ENCODE data around the gene COL10A1. TPM values are rescaled to one million over a fixed set of nuclear protein-coding genes. Genes with fewer than 3 reads are reported as not detected.

COL10A1 gene
- total and polyA plus RNA-seq, 2 of the 4 experiments (the other 2 are of a cell fraction), result 0.05 TPM; not detected in 1

DNA sequence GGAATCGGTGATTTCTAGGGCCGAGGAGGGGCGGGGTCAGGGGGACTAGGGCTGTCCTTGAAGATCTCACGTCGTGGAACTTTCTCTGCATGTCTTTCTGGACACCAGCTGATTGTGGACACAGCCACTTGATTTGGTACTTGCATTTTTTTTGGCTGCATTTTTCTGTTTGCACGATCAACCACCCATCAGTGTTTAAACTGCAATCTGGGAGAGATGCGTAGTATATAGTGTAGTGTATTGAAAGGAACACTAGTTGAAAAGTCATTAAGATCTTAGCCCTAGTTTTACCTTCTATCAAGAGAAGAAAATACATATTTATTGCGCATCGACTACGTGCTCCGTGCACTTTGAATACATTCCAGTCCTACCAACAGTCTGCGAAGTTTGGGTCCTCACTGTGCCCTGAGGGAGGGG is 24.6 kb downstream of the COL10A1 start:
- Histone ChIP-seq H3K9me3 (ENCODE audit: control insufficient read depth, insufficient read depth, low read length) (no peaks in the 10 kb centered on the region; the same call in 1 of the 2 replicates), H4K91ac (ENCODE audit: insufficient read depth, low read depth, low read length) (no peak overlapping the region), H3K4ac (ENCODE audit: low read depth, low read length) (peak overlapping the region; percentile 31; the same call in 1 of the 2 replicates), H4K20me1 (ENCODE audit: insufficient read depth, low read length) (no peaks in the 10 kb centered on the region), H2AK5ac (ENCODE audit: low read depth, low read length) (peak overlapping the region; percentile 77; the same call in 1 of the 2 replicates), H2BK20ac (ENCODE audit: low read depth, low read length) (no peak overlapping the region), H3K4me2 (ENCODE audit: low read depth, low read length) (peak overlapping the region; percentile 96), H2BK120ac (ENCODE audit: low read depth, low read length) (no peak overlapping the region), H3K79me1 (ENCODE audit: low read depth in 1 of 2, low read length in 2 of 2) (peaks cover 20 to 22% of the 10 kb centered on the region in 2 experiments; a peak in 3 of 4 replicates), H2BK5ac (ENCODE audit: low read depth, low read length, poor library complexity, severe bottlenecking) (peak overlapping the region; percentile 19), H2BK15ac (ENCODE audit: low read depth, low read length) (no peak overlapping the region; the same call in 2 of the 3 replicates), H3K9me1 (ENCODE audit: insufficient read depth, low read length) (no peaks in the 10 kb centered on the region), H3K27ac (ENCODE audit: insufficient read depth, low read length) (peak overlapping the region; percentile 73; the same call in 1 of the 2 replicates), H4K5ac (ENCODE audit: low read depth, low read length) (no peak overlapping the region), H2AFZ (replicated peaks; ENCODE audit: low read length, poor library complexity) (peak overlapping the region; percentile 100), H3K18ac (ENCODE audit: low read depth, low read length) (no peak overlapping the region; the same call in 1 of the 2 replicates), H3K36me3 (ENCODE audit: control insufficient read depth, insufficient read depth, low read length) (no peaks in the 10 kb centered on the region), H3K27me3 (ENCODE audit: control insufficient read depth, insufficient read depth, low read length) (no peaks in the 10 kb centered on the region), H3K9ac (ENCODE audit: low read depth, low read length) (peak overlapping the region; percentile 81), H3K4me3 (ENCODE audit: insufficient read depth, low read depth, low read length) (peak overlapping the region; percentile 89), H3K14ac (replicated peaks; ENCODE audit: low read depth, low read length) (peak overlapping the region; percentile 71), H4K8ac (ENCODE audit: low read depth in 2 of 2, low read length in 2 of 2) (peak overlapping the region in 1 of 2 experiments; percentile 55; a peak in 2 of 4 replicates), H3K23ac (ENCODE audit: low read depth, low read length) (peak overlapping the region; percentile 47), H3K56ac (ENCODE audit: extremely low read depth, insufficient read depth, low read length) (no peak overlapping the region), H2AK9ac (replicated peaks; ENCODE audit: low read depth, low read length, poor library complexity) (no peak overlapping the region), H3K4me1 (ENCODE audit: control insufficient read depth, insufficient read depth, low read length) (peaks cover 15% of the 10 kb centered on the region)
- CTCF ChIA-PET, result interaction anchor here (0.6 to 1.5 kb wide), 4 partner anchors 9 to 92 kb away, joined by 3 to 11 read pairs (median 6); no protein-coding TSS in a partner anchor
- in situ Hi-C loops (cut with MboI; ENCODE audit: low sequenced_read_pairs), result no loop called here
- intact Hi-C loops (cut with micrococcal nuclease), result no loop called here
- no TSS peak for BruUV-seq (replicated peaks)
- dilution Hi-C loops (cut with HindIII; ENCODE audit: low sequenced_read_pairs, unreplicated experiment), result no loop called here
- TF ChIP-seq POLR2A (IDR thresholded peaks at IDR 0.05; ENCODE audit: low read depth, low read length), result no peak
- TF ChIP-seq, protein P1, sequence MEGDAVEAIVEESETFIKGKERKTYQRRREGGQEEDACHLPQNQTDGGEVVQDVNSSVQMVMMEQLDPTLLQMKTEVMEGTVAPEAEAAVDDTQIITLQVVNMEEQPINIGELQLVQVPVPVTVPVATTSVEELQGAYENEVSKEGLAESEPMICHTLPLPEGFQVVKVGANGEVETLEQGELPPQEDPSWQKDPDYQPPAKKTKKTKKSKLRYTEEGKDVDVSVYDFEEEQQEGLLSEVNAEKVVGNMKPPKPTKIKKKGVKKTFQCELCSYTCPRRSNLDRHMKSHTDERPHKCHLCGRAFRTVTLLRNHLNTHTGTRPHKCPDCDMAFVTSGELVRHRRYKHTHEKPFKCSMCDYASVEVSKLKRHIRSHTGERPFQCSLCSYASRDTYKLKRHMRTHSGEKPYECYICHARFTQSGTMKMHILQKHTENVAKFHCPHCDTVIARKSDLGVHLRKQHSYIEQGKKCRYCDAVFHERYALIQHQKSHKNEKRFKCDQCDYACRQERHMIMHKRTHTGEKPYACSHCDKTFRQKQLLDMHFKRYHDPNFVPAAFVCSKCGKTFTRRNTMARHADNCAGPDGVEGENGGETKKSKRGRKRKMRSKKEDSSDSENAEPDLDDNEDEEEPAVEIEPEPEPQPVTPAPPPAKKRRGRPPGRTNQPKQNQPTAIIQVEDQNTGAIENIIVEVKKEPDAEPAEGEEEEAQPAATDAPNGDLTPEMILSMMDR (conservative IDR thresholded peaks at IDR 0.05; ENCODE audit: low read depth, low read length), result no peak
- peak; percentile 1 for ATAC-seq (ENCODE audit: low read depth)
- WGBS, 2 experiments (ENCODE audit: extremely low coverage in 2 of 2, insufficient read length in 1 of 2), result no CpG with 5 or more reads among the region's 12 CpGs
- POLR2A ChIA-PET (ENCODE audit: unreplicated experiment), result interaction anchor here (1.1 kb wide), 1 partner anchor 92 kb away, joined by 4 read pairs; no protein-coding TSS in a partner anchor
- DNase-seq, result no peak
